AG10803 (cell line): Measurements from ENCODE around the gene ARHGAP26.
A peak's percentile ranks its signal among the peaks of the same experiment; 100 is the strongest.

Experiments
- DNase-seq: peaks from one replicate; pipeline ENCODE4 v3.0.0; 2010; ENCODE audit warnings: low read depth
- H3K4me3 ChIP-seq: 2 replicates; pipeline ENCODE4 v1.5.1; 2011; ENCODE audit warnings: mild to moderate bottlenecking, low read length, control low read depth
- CTCF ChIP-seq: conservative IDR thresholded peaks from 2 replicates; pipeline ENCODE4 v1.5.1; 2011; ENCODE audit warnings: mild to moderate bottlenecking, low read length, control low read depth, inconsistent platforms

The ARHGAP26 gene

DNA sequence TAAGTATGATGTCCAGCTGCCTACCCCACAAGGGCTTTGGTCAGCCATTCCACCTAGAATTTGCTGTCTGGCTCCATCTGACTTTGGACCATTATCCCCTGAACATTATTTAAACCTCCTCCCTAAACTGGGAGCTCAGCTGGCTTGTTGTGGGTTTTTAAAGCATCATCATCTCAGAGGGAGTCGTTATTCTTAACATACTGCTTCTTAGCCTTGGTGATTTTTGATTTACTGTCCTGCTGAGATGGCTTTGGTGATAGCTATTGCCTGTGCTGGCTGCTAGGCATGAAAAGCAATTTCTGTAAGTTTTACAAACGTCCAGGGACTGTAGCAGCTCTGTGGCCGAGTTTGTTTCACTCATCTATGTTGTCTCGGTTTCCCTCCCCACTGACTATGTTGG is 377.2 kb downstream of the ARHGAP26 start:
- no peak overlapping the region for H3K4me3 ChIP-seq
- no peak for TF ChIP-seq CTCF
- DNase-seq = no peak

DNA sequence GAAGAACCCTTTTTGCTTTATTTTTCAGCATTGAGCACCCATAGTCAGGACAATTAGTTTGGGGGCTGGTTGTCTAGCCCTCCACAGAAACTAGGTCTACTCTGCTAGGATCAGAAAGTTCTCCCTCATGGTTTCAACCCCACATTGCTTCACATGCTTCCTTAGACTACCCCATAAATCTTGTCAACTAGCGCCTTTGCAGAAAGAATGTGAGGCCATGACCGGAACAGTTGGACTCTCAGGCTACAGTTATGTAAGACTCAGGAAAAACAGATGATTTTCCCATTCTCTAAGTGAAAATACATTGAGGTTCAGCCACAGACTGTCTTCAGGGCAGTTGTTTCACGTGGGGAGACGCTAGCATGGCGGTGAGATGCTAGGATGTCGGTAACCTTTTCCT is 377.7 kb downstream of the ARHGAP26 start:
- peak; percentile 87 for DNase-seq
- TF ChIP-seq CTCF = no peak
- no peak overlapping the region for H3K4me3 ChIP-seq

DNA sequence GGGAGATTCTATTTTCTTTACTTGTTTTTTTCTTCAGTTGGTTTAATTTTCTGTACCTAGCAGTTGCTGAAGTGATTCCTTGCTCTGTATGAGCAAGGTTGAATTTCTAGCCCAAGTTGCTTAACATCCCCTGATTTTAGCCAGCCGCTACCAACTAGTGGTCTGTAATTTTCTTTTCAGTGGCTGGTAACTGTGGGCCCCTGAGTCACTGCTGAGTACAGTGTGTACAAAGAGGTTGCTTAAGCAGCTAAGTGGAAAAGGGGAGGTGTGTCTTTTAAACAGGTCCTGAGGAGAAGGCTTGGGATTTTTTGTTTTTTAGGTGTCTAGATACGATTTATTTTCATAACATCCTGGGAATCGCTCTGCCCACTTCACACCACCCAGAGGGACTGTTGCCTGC is 378.6 kb downstream of the ARHGAP26 start:
- no peak overlapping the region for H3K4me3 ChIP-seq
- no peak for TF ChIP-seq CTCF
- DNase-seq = peak; percentile 67

DNA sequence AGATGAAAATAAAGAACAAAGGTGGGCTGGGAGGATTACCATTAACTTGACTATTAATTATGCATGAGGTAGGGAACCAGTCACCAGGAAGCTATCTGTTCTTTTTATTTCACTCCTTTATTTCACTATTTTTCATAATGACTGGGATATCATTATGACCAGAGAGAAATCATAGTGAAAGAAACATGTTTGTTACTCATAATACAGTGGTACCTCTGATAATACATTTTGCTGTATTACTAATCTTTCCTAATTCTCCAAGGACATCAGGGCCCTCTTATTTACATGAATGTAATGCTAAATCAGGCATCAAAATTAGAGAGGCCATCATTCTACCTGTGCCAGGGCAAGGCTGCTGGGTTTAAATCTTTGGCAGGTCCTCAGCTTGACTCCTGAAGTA is 379.6 kb downstream of the ARHGAP26 start:
- DNase-seq = no peak
- no peak for TF ChIP-seq CTCF
- no peak overlapping the region for H3K4me3 ChIP-seq

DNA sequence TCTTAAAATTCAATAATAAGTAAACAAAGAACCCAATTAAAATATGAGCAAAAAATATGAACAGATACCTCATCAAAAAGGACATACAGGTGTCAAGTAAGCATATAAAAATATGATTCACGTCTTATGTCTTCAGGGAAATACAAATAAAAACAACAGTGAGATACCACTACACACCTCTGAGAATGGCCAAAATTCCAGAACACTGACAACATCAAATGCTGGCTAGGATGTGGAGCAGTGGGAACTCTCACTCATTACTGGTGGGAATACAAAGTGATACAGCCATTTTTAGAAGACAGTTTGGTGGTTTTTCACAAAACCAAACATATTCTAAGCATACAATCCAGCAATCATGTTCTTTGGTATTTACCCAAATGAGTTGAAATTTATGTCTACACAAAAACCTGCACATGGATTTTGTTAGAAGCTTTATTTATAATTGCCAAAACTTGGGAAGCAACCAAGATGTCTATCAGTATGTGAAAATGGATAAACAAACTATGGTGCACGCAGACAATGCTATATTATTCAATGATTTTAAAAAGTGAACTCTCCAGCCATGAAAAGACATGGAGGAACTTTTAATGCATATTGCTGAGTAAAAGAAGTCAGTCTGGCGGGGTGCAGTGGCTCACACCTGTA is 381.0 kb downstream of the ARHGAP26 start:
- TF ChIP-seq CTCF = no peak
- H3K4me3 ChIP-seq = no peak overlapping the region
- DNase-seq = no peak

- TF ChIP-seq CTCF = no peak
- no peak for DNase-seq
- no peak overlapping the region for H3K4me3 ChIP-seq
These were observed 382.3 kb downstream of the ARHGAP26 start for GRCh38 chr5:143152445-143152844.

- H3K4me3 ChIP-seq = no peak overlapping the region
- TF ChIP-seq CTCF = no peak
- DNase-seq = peak; percentile 98
These were observed 383.3 kb downstream of the ARHGAP26 start for GRCh38 chr5:143153332-143154119.
